GM13976 (cell line): Measurements from ENCODE around the gene MAN2A2.

ENCODE experiments used
- DNase-seq: peaks from one replicate; pipeline ENCODE4 v3.0.0; 2012; ENCODE audit warnings: low spot score
- in situ Hi-C: fragments of 300-500 bp; cut with MboI; formaldehyde crosslinking; loops from one replicate; pipeline ENCODE4 v1.12.0; 2022; ENCODE audit warnings: low sequenced_read_pairs, mixed read lengths, inconsistent platforms; ENCODE audit not compliant: unreplicated experiment
- TF ChIP-seq, protein P1 (sequence below): IDR thresholded peaks from 2 replicates; pipeline ENCODE4 v1.5.1; 2012; ENCODE audit warnings: borderline replicate concordance, mild to moderate bottlenecking; ENCODE audit not compliant: insufficient read depth; ENCODE audit errors: extremely low read depth, missing control alignments, control extremely low read depth

The MAN2A2 gene

DNA sequence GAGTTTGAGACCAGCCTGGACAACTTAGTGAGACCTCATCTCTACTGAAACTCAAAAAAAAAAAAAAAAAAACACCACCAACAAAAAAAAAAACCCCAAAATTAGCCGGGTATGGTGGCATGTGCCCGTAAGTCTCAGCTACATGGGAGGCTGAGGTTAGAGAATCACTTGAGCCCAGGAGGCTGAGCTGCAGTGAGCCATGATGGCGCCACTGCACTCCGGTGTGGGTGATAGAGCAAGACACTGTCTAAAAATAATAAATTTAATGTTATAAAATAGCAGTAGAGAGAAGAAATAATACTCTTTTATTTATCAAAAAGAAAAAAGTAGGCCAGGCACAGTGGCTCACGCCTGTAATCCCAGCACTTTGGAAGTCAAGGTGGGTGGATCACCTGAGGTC lies 69.0 kb downstream of the MAN2A2 start:
- TF ChIP-seq, protein P1, sequence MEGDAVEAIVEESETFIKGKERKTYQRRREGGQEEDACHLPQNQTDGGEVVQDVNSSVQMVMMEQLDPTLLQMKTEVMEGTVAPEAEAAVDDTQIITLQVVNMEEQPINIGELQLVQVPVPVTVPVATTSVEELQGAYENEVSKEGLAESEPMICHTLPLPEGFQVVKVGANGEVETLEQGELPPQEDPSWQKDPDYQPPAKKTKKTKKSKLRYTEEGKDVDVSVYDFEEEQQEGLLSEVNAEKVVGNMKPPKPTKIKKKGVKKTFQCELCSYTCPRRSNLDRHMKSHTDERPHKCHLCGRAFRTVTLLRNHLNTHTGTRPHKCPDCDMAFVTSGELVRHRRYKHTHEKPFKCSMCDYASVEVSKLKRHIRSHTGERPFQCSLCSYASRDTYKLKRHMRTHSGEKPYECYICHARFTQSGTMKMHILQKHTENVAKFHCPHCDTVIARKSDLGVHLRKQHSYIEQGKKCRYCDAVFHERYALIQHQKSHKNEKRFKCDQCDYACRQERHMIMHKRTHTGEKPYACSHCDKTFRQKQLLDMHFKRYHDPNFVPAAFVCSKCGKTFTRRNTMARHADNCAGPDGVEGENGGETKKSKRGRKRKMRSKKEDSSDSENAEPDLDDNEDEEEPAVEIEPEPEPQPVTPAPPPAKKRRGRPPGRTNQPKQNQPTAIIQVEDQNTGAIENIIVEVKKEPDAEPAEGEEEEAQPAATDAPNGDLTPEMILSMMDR = no peak
- DNase-seq = no peak
- in situ Hi-C loops = no loop called here
